CD14-positive monocyte (primary cell): ENCODE data around the gene ZNF384. TPM values are rescaled to one million over a fixed set of nuclear protein-coding genes. Genes with fewer than 3 reads are reported as not detected.
A peak's percentile ranks its signal among the peaks of the same experiment; 100 is the strongest.

Experiments
- DNase-seq, 3 donors: peaks; one replicate each; pipeline ENCODE4 v3.0.0-alpha.2; 2011 to 2022
- H2AFZ ChIP-seq: 2 replicates; pipeline ENCODE4 v1.6.0; 2012; ENCODE audit warnings: mild to moderate bottlenecking, low read depth, low read length, inconsistent platforms; ENCODE audit not compliant: insufficient read depth, poor library complexity, severe bottlenecking
- H3K27ac ChIP-seq, 2 donors: 1 replicate in 1 of 2; 2 replicates in 1 of 2; pipeline ENCODE4 v1.5.1; 2012 to 2013; ENCODE audit warnings: low read length in 2 of 2, control low read depth in 1 of 2, inconsistent platforms in 1 of 2, low read depth in 1 of 2, mild to moderate bottlenecking in 1 of 2
- H3K27me3 ChIP-seq, 2 donors: one replicate each; pipeline versions ENCODE4 v1.6.0 to v1.6.1; 2011 to 2013; ENCODE audit warnings: low read length in 2 of 2; ENCODE audit not compliant: control insufficient read depth in 2 of 2, insufficient read depth in 2 of 2
- H3K36me3 ChIP-seq, 2 donors: replicated peaks in 1 of 2; 1 replicate in 1 of 2; 2 replicates in 1 of 2; pipeline versions ENCODE4 v1.5.1 to v1.6.1; 2012 to 2013; ENCODE audit warnings: low read length in 2 of 2, control low read depth in 1 of 2, inconsistent platforms in 1 of 2, mild to moderate bottlenecking in 1 of 2; ENCODE audit not compliant: insufficient read depth in 2 of 2, control insufficient read depth in 1 of 2
- H3K4me1 ChIP-seq, 2 donors: 1 replicate in 1 of 2; 2 replicates in 1 of 2; pipeline versions ENCODE4 v1.5.1 to v1.6.1; 2012 to 2013; ENCODE audit warnings: low read length in 2 of 2, control low read depth in 1 of 2, inconsistent platforms in 1 of 2, mild to moderate bottlenecking in 1 of 2, moderate library complexity in 1 of 2; ENCODE audit not compliant: insufficient read depth in 2 of 2, control insufficient read depth in 1 of 2
- H3K4me2 ChIP-seq: replicated peaks from 2 replicates; pipeline ENCODE3; 2012; ENCODE audit warnings: low read length, moderate library complexity, mild to moderate bottlenecking; ENCODE audit not compliant: poor library complexity, severe bottlenecking; ENCODE audit errors: extremely low read depth
- H3K4me3 ChIP-seq, 3 experiments: fragments of 200-600 bp in 1 of 3; sonication (generic) in 1 of 3; replicated peaks in 1 of 3; 1 replicate in 2 of 3; 2 replicates in 1 of 3; pipeline ENCODE4 v1.5.1; 2011 to 2013; ENCODE audit warnings: low read length in 3 of 3, mild to moderate bottlenecking in 3 of 3, control low read depth in 2 of 3, low read depth in 2 of 3, inconsistent platforms in 1 of 3, moderate library complexity in 1 of 3
- H3K79me2 ChIP-seq: 2 replicates; pipeline ENCODE4 v1.6.0; 2012; ENCODE audit warnings: mild to moderate bottlenecking, control low read depth, inconsistent platforms, low read length, moderate library complexity; ENCODE audit not compliant: insufficient read depth
- H3K9ac ChIP-seq: 2 replicates; pipeline ENCODE4 v1.6.0; 2017; ENCODE audit warnings: low read length, mild to moderate bottlenecking; ENCODE audit not compliant: insufficient read depth, poor library complexity, severe bottlenecking
- H3K9me3 ChIP-seq, 2 donors: replicated peaks in 1 of 2; 1 replicate in 1 of 2; 2 replicates in 1 of 2; pipeline versions ENCODE4 v1.5.1 to v1.6.1; 2012 to 2013; ENCODE audit warnings: low read length in 2 of 2, control low read depth in 1 of 2; ENCODE audit not compliant: control insufficient read depth in 1 of 2, insufficient read depth in 1 of 2
- H4K20me1 ChIP-seq: 2 replicates; pipeline ENCODE4 v1.6.0; 2012; ENCODE audit warnings: mild to moderate bottlenecking, low read length, control low read depth, moderate library complexity; ENCODE audit not compliant: insufficient read depth
- H3K27ac Mint-ChIP-seq, 7 donors: one replicate each; pipeline ENCODE4 v1.8.0; 2020; ENCODE audit warnings: mild to moderate bottlenecking in 7 of 7, mixed read lengths in 7 of 7, moderate library complexity in 6 of 7, inconsistent platforms in 2 of 7
- H3K27me3 Mint-ChIP-seq, 3 donors: one replicate each; pipeline ENCODE4 v1.8.0; 2021 to 2022; ENCODE audit warnings: low read depth in 3 of 3, mild to moderate bottlenecking in 3 of 3, mixed read lengths in 3 of 3, moderate library complexity in 3 of 3, inconsistent platforms in 1 of 3
- H3K36me3 Mint-ChIP-seq, 2 donors: one replicate each; pipeline ENCODE4 v1.8.0; 2020; ENCODE audit warnings: mixed read lengths in 2 of 2, inconsistent platforms in 1 of 2, mild to moderate bottlenecking in 1 of 2
- H3K4me1 Mint-ChIP-seq: one replicate; pipeline ENCODE4 v1.8.0; 2020; ENCODE audit warnings: mild to moderate bottlenecking, mixed read lengths
- H3K4me3 Mint-ChIP-seq, 2 donors: one replicate each; pipeline ENCODE4 v1.8.0; 2020; ENCODE audit warnings: mild to moderate bottlenecking in 2 of 2, mixed read lengths in 2 of 2, moderate library complexity in 1 of 2
- H3K9me3 Mint-ChIP-seq, 7 donors: one replicate each; pipeline ENCODE4 v1.8.0; 2020 to 2022; ENCODE audit warnings: mixed read lengths in 7 of 7, mild to moderate bottlenecking in 6 of 7, moderate library complexity in 6 of 7, inconsistent platforms in 2 of 7
- CTCF ChIP-seq: fragments of 200-600 bp; IDR thresholded peaks from one replicate; pipeline ENCODE4 v1.8.0; 2022; ENCODE audit warnings: antibody characterized with exemption, mild to moderate bottlenecking
- WGBS: methylation state at CpG from one replicate; pipeline ENCODE4 v1.1.5; 2013; ENCODE audit warnings: missing lambda C conversion rate; ENCODE audit not compliant: insufficient coverage; 5-methylcytosine and 5-hydroxymethylcytosine counted together
- intact Hi-C, 2 donors: fragments of 100-400 bp; cut with micrococcal nuclease; formaldehyde crosslinking; loops; one replicate each; pipeline versions ENCODE4 v1.15.0 to v1.15.1; 2023
- polyA plus RNA-seq, 3 donors: library from polyadenylated mRNA; depleted of rRNA in 1 of 3; unstranded in 2 of 3; stranded (reverse) in 1 of 3; fragments of 300-500 nt in 2 of 3; fragments of >200 nt in 1 of 3; fragmentation: Illumina TruSeq in 2 of 3; gene quantifications; 1 replicate in 2 of 3; 2 replicates in 1 of 3; pipeline ENCODE4 v1.2.3, GENCODE V29; 2012 to 2021

The ZNF384 gene
- polyA plus RNA-seq, 3 donors, result 9.6 to 87.0 (median 10.9) TPM

DNA sequence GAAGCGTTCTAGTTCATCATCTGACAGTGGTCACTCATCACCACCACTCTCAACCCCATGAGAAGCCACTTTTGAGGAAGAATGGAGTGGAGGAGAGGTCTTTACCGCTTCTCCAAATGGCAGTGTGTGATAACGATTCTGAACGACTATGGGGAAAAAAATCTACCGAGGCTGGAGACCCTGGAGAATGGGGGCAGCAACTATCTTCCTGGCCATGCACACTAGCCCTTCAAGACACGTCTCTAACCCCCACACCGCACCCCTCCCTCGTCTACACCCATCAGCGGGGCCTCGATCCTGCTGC lies 26.6 kb downstream of the ZNF384 start:
- 0% methylated on average over 5 of the region's 10 CpGs for WGBS

DNA sequence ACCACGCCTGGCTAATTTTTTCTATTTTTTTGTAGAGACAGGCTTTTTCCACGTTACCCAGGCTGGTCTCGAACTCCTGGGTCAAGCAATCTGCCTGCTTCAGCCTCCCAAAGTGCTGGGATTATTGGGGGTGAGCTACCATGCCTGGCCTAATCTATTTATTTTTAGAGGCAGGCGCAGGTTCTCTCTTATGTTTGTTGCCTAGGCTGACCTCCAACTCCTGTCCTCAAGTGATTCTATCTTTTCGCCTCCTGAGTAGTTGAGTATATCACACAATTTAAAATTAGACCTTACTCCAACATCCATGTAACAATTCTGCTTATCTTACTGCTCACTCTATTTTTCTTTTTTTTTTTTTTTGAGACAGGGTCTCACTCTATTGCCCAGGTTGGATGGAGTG lies 35.2 kb downstream of the ZNF384 start:
- Mint-ChIP-seq H3K27me3 (peaks cover 0 to 2% (median 1%) of the 10 kb centered on the region in 3 donors), H3K9me3 (no peaks in the 10 kb centered on the region), H3K4me3 (no peak overlapping the region), H3K36me3 (peaks cover 68 to 91% of the 10 kb centered on the region in 2 donors), H3K4me1 (no peaks in the 10 kb centered on the region), H3K27ac (no peak overlapping the region)
- Histone ChIP-seq H3K4me2 (no peak overlapping the region), H3K27ac (no peak overlapping the region), H3K27me3 (no peaks in the 10 kb centered on the region), H2AFZ (no peak overlapping the region), H3K9me3 (no peaks in the 10 kb centered on the region), H3K4me3 (no peak overlapping the region), H4K20me1 (peaks cover 6% of the 10 kb centered on the region), H3K36me3 (peaks cover 57 to 88% of the 10 kb centered on the region in 2 donors), H3K4me1 (no peaks in the 10 kb centered on the region), H3K9ac (no peak overlapping the region), H3K79me2 (peaks cover 8% of the 10 kb centered on the region)
- intact Hi-C loops, result loop anchor here in 1 of 2 donors (5.0 kb wide), 1 partner anchor 337 kb away; no protein-coding TSS in a partner anchor
- no peak for TF ChIP-seq CTCF
- DNase-seq, result no peak
- 100% methylated on average over 2 of the region's 5 CpGs for WGBS

More for the DNA sequence above, 26.6 kb downstream of the ZNF384 start:
- H3K36me3 ChIP-seq, result peaks cover 12 to 30% of the 10 kb centered on the region in 2 donors
- Mint-ChIP-seq H3K4me3 (peak overlapping the region; percentile 88 to 100), H3K4me1 (peaks cover 34% of the 10 kb centered on the region), H3K9me3 (no peaks in the 10 kb centered on the region), H3K36me3 (peaks cover 26 to 39% of the 10 kb centered on the region in 2 donors), H3K27ac (peak overlapping the region; percentile 89 to 100 (median 98)), H3K27me3 (peaks cover 0 to 1% (median 0%) of the 10 kb centered on the region in 3 donors)
- no peak for DNase-seq
- H3K4me1 ChIP-seq, result peaks cover 17 to 37% of the 10 kb centered on the region in 2 donors
- H2AFZ ChIP-seq, result peak overlapping the region; percentile 92
- peak overlapping the region; percentile 76 for H3K4me2 ChIP-seq
- TF ChIP-seq CTCF, result no peak
- intact Hi-C loops, result loop anchor here (2.0 to 10.0 kb wide), 3 partner anchors 62 to 188 kb away; partner anchors contain the start of genes COPS7A (in 2 of the 2) and CDCA3 (in 1 of the 2)
- no peaks in the 10 kb centered on the region for H3K9me3 ChIP-seq
- peaks cover 37% of the 10 kb centered on the region for H3K79me2 ChIP-seq
- H3K27ac ChIP-seq, result peak overlapping the region; percentile 34 to 93
- no peaks in the 10 kb centered on the region for H3K27me3 ChIP-seq
- peak overlapping the region; percentile 80 to 97 (median 88) for H3K4me3 ChIP-seq
- H4K20me1 ChIP-seq, result no peaks in the 10 kb centered on the region
- H3K9ac ChIP-seq, result peak overlapping the region; percentile 75
